C4-2B (cell line): ENCODE data around the gene TLE3.

Source experiments
- H3K27ac ChIP-seq: fragments of 450-650 bp; 2 replicates; pipeline ENCODE4 v1.5.1; 2017
- CTCF ChIP-seq: fragments of 450-650 bp; conservative IDR thresholded peaks from 2 replicates; pipeline ENCODE4 v1.5.1; 2017; ENCODE audit warnings: mild to moderate bottlenecking
- ZFX ChIP-seq: fragments of 450-650 bp; IDR thresholded peaks from 2 replicates; pipeline ENCODE4 v1.6.1; 2017

The TLE3 gene

GRCh38 chr15:70132571-70132970 lies 34.9 kb upstream of the TLE3 start:
- TF ChIP-seq ZFX (no peak), CTCF (no peak)
- no peak overlapping the region for H3K27ac ChIP-seq

GRCh38 chr15:70132139-70132538 lies 34.4 kb upstream of the TLE3 start:
- TF ChIP-seq CTCF: no peak
- no peak for TF ChIP-seq ZFX
- H3K27ac ChIP-seq: no peak overlapping the region

GRCh38 chr15:70128414-70129140 lies 30.9 kb upstream of the TLE3 start:
- TF ChIP-seq ZFX (no peak), CTCF (no peak)

GRCh38 chr15:70127770-70128413 lies 30.2 kb upstream of the TLE3 start:
- H3K27ac ChIP-seq: no peak overlapping the region
- TF ChIP-seq CTCF (no peak), ZFX (no peak)

More at GRCh38 chr15:70128414-70129140, 30.9 kb upstream of the TLE3 start:
- no peak overlapping the region for H3K27ac ChIP-seq

- TF ChIP-seq ZFX (no peak), CTCF (no peak)
- no peak overlapping the region for H3K27ac ChIP-seq
Measured at GRCh38 chr15:70127288-70127746, 29.6 kb upstream of the TLE3 start.

- no peak for TF ChIP-seq ZFX
- no peak for TF ChIP-seq CTCF
- no peak overlapping the region for H3K27ac ChIP-seq
Measured at GRCh38 chr15:70126362-70126761, 28.6 kb upstream of the TLE3 start.

- H3K27ac ChIP-seq: no peak overlapping the region
- no peak for TF ChIP-seq ZFX
- TF ChIP-seq CTCF: no peak
Measured at GRCh38 chr15:70125605-70126004, 27.9 kb upstream of the TLE3 start.
